WTC11 (cell line): ENCODE results near the gene ROBO4.

Experiments
- HMGXB4 ChIP-seq: sonication (generic); formaldehyde crosslinking; IDR thresholded peaks from 2 replicates; pipeline ENCODE4 v1.8.1; 2023; ENCODE audit warnings: mild to moderate bottlenecking, moderate library complexity, missing genetic modification reagents
- IRF1 ChIP-seq: sonication (generic); formaldehyde crosslinking; IDR thresholded peaks from 2 replicates; pipeline ENCODE4 v1.8.0; 2023; ENCODE audit warnings: missing genetic modification reagents
- ZMAT4 ChIP-seq: fragments of 250-450 bp; sonication (Bioruptor Pico); IDR thresholded peaks from 2 replicates; pipeline ENCODE4 v1.9.0; 2021; ENCODE audit warnings: mild to moderate bottlenecking
- ZNF263 ChIP-seq: sonication (generic); formaldehyde crosslinking; IDR thresholded peaks from 2 replicates; pipeline ENCODE4 v1.8.1; 2022; ENCODE audit warnings: low read depth, mild to moderate bottlenecking, moderate library complexity, missing genetic modification reagents

- no peak for TF ChIP-seq HMGXB4
- no peak for TF ChIP-seq IRF1 (CRISPR knock-in tag)
- TF ChIP-seq ZNF263 (CRISPR knock-in tag): no peak
- no peak for TF ChIP-seq ZMAT4 (CRISPR knock-in tag)
These were observed 41.3 kb upstream of the ROBO4 start for GRCh38 chr11:124938970-124939369.
